HG03520 (cell line): ENCODE measurements around the gene ARMC2.
"Not testable (repeated sequence)": the region's sequence is repeated elsewhere in the genome, so short reads cannot be mapped to it uniquely, and the experiment has no call there.

Source experiments
- ATAC-seq: cut with Tn5 transposase; IDR thresholded peaks from one replicate; pipeline ENCODE4 v1.9.1; 2021; ENCODE audit warnings: mild to moderate bottlenecking, moderate library complexity; ENCODE audit not compliant: unreplicated experiment

ARMC2 gene

DNA sequence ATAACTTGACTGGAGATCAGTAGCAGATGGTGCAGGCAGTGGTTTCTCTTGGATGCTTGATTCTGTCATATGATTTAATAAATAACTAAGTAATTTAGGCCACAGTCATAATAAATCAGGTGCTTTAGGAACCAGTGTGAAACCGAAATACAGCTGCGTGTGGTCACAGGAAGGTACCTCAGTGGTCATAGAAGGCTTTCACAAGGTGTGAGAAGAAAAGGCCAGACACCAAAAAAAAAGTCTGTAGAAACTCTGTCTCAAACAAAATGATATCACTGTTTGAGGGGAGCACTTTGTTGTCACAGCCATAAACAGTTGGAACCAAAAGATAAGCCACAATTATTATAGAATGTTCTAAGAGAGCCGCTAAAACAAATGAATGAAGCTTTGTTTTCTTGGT lies 56.5 kb downstream of the ARMC2 start:
- peak; percentile 95 for ATAC-seq

DNA sequence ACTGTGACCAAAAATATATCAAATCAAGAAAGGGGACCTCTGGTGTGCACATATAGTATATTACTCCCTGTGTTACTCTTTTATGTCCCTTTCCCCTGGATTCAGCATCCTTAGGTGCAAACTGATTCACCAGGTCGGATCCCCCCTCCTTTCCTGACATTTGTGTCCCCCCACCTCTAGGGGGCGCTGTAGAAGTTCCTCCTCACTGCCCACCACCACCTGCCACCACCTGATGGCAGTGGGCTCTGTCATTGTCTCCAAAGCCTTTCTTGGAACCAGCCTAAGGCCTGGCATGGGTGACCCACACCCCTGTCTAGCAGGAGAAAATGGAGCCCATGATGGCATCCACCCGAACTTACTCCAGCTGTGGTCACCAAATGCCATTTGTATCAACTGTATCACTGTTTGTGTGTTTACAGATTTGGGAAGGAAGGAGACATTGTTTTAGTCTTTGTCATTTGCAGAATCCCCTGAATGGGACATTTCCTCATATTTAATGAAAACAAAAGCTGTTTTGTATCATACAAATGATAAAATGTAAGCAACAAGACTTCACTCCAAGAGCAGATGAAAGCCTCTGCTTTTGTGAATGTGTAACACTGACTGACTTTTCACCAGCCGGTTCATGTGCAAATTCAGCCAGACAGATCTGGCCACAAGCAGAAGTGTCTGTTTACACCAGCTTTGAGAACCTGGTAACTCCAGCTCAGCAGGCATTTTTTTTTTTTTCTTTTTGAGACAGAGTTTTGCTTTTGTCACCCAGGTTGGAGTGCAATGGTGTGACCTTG lies 66.2 kb downstream of the ARMC2 start:
- ATAC-seq, result no peak

DNA sequence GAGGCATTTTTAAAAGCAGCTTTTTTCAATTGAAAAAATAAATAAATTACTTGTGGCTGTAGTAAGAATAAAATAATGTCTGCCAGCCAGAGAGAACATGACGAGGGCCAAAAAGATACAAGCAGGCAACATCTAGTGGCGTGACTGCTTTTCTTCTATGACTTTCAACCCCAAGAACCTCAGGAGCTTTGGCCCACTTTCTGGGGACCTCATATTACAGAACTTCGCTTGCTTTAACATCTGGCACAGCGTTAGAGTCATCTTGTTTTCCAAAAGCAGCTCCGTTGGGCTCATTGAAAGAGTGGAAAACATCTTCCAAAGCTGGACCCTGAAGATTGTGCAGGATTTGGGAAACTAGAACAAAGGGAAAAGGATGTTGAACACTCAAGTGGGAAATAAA lies 67.0 kb downstream of the ARMC2 start:
- no peak for ATAC-seq

- ATAC-seq, result no peak
These were observed 67.9 kb downstream of the ARMC2 start for GRCh38 chr6:108916026-108916686.

- ATAC-seq, result no peak
These were observed 72.5 kb downstream of the ARMC2 start for GRCh38 chr6:108920751-108921150.

DNA sequence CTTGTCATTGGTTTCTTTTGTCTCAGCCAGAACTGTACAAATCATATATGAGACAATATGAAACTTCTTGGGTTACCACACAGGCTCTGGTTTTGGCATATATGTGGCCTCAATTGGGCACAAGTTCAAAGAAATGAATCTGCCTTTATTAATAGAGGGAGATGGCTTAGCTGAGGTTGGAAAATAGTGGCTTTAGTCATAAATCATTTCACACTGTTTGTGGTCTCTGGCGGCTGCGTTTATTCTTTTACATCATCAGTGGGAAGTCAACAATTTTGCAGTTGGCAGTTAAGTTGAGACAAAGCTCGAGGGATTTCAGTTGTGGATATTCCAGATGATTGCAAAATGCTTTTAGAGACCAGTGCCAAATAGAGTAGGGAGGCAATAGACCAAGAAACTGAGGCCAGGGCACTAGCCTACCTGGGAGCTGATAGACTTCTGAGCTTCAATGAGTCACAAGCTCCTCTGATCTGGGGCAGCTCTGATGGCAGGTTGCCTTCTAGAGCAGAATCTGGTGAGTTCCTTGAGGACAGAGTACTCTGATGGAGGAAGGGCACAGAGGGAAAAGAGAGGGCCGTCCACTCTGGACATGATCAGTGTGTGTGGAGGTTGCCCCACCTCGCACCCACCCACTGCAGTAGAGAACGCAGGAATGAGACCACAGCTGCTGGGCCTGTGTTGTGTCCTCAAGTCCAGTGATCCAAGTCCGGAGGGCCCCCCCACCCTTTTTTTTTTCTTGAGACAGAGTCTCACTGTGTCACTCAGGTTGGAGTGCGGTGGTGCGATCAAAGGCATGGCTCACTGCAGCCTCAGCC lies 73.5 kb downstream of the ARMC2 start:
- ATAC-seq, result no peak

GRCh38 chr6:108922499-108922898 lies 74.3 kb downstream of the ARMC2 start:
- ATAC-seq, result no peak

GRCh38 chr6:108927927-108928326 lies 79.7 kb downstream of the ARMC2 start:
- ATAC-seq, result no peak

- no peak for ATAC-seq
These were observed 80.4 kb downstream of the ARMC2 start for GRCh38 chr6:108928650-108929049.

DNA sequence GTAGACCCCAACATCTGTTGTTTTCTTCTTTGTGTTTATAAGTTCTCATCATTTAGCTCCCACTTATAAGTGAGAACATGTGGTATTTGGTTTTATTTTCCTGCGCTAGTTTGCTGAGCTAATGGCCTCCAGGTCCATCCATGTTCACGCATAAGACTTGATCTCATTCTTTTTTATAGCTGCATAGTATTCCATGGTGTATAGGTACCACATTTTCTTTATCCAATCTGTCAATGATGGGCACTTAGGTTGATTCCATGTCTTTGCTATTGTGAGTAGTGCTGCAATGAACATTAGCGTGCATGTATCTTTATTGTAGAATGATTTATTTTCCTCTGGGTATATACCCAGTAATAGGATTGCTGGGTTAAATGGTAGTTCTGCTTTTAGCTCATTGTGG lies 82.9 kb downstream of the ARMC2 start:
- ATAC-seq, result not testable (repeated sequence)

DNA sequence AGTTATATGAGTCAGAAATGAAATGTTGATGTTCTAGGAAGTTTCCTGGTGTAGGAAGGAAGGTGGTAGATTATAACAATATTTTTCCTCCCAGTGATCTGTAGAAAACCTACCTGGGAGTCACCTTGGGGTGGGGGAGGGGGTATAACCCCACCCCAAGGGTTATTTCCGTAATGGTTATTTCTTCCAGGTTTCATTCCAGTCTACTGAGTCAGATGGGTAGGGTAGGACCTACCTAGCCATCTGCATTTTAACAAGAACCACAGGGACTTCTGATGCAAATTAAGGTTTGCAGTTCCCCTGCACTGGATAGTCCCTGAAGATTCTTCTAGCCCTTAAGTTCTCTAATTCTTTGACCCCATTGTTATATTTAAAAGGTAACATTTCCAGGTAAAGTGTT lies 88.9 kb downstream of the ARMC2 start:
- no peak for ATAC-seq

DNA sequence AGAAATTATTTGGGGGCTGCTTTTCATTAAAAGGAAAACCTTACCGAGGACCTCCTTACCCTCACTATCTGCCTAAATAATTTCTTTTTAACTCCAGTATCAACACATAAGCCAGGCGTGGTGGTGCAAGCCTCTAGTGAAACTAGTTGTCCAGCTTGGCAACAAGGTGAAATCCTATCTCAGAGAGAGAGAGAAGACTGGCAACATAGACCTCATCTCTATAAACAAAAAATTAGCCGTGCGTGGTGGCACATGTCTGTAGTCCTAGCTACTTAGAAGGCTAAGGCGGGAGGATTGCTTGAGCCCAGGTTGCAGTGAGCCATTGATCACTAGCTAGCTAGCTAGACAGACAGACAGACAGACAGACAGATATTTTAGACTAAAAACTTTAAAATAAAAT lies 92.5 kb downstream of the ARMC2 start:
- ATAC-seq, result no peak

GRCh38 chr6:108941281-108941680 lies 93.1 kb downstream of the ARMC2 start:
- ATAC-seq, result no peak

DNA sequence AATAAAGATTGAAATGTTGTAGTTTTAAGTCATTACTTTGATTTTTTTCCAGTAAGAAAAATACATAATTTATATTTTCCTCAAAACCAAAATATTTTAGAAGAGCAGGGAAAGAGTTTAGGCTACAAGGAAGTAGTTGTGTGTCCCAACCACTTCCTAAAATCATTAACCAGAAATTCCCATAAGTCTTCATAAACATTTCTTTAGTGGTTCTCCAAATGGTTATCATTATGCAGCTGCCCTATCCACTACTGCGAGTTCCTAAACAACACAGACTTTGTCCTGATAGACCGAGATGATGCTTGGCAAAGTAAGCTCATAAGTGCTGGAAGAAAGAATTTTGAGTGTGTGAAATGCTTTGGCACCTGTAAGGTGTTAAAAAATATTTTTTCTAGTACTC lies 93.6 kb downstream of the ARMC2 start:
- no peak for ATAC-seq

DNA sequence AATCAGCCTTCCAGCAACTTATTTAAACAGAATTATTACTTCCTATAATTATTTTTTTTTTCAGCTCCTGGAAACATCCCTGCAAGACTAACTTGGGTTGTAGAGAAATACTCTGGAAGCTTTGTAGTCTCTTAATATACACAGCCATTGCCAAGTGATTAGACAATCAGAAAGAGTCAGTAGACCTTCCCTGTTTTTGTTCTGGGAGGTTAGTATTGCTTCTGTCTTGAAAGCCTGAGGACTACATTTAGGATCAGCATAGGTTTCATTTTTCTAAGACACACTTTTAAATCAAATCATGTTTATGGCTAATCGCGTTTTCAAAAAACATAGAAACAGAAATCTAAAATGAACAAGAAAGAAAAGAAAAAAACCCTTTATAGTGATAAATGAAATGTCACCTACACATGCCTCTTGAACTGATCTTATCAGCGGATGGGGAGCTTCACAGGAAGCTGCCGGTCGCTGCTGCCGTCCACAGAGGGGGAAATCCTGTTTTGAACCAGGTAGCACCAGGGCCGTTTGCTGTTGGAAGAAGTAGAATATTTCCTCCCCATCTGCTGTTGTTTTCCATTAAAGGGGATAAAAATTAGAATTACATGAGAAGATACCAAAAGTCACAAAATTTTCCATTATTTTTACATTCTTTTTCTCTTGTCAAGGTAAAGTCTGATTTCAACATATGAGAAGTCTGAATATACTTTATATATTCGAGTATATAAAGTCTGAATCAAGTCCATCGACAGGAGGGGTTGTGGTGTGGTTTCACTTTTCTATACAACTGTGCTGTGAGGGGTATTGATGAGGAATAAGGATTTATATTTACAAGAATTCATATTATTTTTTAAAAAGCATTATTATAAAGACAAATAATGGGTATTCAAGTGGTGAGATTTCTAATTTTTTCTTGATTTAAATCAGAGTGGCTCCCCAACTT lies 94.6 kb downstream of the ARMC2 start:
- ATAC-seq, result no peak

DNA sequence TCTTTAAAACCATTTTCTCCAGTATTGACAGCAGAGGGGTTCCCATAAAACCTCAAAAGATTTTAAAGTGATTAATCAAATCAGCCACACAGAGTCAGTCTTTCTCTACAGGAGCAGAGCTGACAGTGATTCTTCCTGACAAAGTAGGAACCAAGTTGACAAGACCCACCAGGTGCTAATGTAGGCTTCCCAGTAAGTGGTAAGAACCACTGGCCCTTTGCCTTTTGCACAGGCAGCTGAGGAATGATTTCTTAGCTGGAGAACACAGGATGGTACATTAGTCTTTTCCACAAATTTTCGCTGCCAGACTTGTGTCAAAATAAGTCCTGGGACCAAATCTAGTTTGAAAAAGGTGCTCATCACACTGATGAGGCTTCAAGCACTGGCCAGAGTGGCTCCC lies 95.8 kb downstream of the ARMC2 start:
- no peak for ATAC-seq

GRCh38 chr6:108944707-108945680 lies 96.8 kb downstream of the ARMC2 start:
- ATAC-seq, result no peak

- no peak for ATAC-seq
These were observed 97.5 kb downstream of the ARMC2 start for GRCh38 chr6:108945681-108946159.

- no peak for ATAC-seq
These were observed 98.5 kb downstream of the ARMC2 start for GRCh38 chr6:108946695-108947094.
